ENCODE data around the gene MYRIP. TPM values are rescaled to one million over a fixed set of nuclear protein-coding genes. Genes with fewer than 3 reads are reported as not detected.
"Not testable (repeated sequence)": the region's sequence is repeated elsewhere in the genome, so short reads cannot be mapped to it uniquely, and the experiment has no call there.

Gene MYRIP
- total and polyA plus RNA-seq, 8 donors = 0.29 to 1.9 (median 0.57) TPM

DNA sequence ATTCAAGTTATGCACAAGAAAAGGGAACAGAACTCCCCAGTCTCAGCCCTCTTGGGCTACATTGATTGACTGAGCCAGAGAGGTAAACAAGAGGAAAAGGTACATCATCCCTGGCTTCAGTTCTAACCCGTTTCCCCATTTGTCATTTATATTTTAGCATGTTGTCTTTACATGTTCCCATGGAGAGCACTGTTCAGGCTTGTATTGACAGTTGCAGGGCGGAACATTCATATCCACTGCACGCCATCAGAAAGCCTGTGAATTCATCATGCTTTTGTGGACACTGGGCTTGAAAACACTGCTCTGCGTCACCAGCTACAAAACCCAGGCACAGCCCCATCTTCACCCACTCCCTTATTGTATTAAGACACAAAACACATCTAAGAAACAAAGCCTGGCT is 259.2 kb downstream of the MYRIP start:
- intact Hi-C loops (cut with DNase I) = no loop called here
- H3K4me3 ChIP-seq = no peak overlapping the region
- H3K36me3 ChIP-seq = no peaks in the 10 kb centered on the region
- TF ChIP-seq, protein P1, sequence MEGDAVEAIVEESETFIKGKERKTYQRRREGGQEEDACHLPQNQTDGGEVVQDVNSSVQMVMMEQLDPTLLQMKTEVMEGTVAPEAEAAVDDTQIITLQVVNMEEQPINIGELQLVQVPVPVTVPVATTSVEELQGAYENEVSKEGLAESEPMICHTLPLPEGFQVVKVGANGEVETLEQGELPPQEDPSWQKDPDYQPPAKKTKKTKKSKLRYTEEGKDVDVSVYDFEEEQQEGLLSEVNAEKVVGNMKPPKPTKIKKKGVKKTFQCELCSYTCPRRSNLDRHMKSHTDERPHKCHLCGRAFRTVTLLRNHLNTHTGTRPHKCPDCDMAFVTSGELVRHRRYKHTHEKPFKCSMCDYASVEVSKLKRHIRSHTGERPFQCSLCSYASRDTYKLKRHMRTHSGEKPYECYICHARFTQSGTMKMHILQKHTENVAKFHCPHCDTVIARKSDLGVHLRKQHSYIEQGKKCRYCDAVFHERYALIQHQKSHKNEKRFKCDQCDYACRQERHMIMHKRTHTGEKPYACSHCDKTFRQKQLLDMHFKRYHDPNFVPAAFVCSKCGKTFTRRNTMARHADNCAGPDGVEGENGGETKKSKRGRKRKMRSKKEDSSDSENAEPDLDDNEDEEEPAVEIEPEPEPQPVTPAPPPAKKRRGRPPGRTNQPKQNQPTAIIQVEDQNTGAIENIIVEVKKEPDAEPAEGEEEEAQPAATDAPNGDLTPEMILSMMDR (IDR thresholded peaks at IDR 0.05) = no peak
- H3K27me3 ChIP-seq = no peaks in the 10 kb centered on the region
- DNase-seq (no peak), ATAC-seq (no peak)
- H3K9me3 ChIP-seq = no peaks in the 10 kb centered on the region
- H3K27ac ChIP-seq = no peak overlapping the region
- no peaks in the 10 kb centered on the region for H3K4me1 ChIP-seq

DNA sequence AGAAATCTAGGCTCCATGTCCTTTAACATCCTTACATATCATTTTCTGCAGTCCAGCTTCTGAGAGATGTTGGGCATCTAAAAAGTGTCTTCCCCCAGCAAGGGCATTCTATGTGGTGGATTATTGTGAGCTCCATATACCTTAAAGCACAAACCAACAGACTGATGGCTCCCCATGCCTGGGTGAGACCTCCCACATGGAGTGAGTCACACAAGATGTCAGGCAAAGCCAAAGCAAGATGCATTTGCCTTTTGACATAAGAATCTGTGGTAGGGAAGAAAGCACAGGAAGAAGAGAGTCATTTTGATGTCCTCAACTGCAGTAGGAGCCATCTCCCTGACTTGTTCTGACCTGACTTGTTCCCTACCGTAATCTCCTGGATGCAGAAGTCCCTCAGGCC is 261.4 kb downstream of the MYRIP start:
- intact Hi-C loops (cut with DNase I) = no loop called here
- no peak for ATAC-seq
- Histone ChIP-seq H3K4me1 (no peaks in the 10 kb centered on the region), H3K4me3 (no peak overlapping the region), H3K27me3 (no peaks in the 10 kb centered on the region), H3K9me3 (no peaks in the 10 kb centered on the region), H3K36me3 (no peaks in the 10 kb centered on the region), H3K27ac (no peak overlapping the region)
- TF ChIP-seq, protein P1 (IDR thresholded peaks at IDR 0.05) = no peak
- no peak for DNase-seq

DNA sequence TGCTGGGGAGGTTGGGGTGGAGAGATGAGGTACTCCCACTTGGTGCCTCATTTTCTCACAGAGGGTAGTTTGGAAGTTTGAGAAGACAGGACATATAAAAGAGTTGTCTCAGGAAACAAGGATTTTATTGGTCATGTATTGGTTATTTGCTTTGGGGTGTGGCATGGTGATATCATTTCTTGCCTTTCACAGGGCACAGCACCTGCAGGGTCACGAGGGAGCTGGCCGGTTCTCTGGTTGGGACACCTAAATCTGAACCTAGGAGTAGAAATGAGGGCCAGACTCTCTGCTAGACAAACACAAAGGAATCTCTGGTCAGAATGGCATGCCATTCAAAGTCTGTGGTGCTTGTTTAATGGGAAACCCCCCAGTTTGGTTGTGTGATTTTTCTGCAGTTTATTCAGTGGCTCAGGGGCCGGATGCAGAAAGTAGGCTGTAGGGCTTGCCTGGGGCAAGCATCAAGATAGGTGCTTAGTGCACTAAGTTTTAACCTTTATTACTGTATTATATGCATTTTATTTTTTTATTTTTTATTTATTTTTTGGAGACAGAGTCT is 262.4 kb downstream of the MYRIP start:
- DNase-seq = no peak
- Histone ChIP-seq H3K4me3 (no peak overlapping the region), H3K27ac (no peak overlapping the region), H3K36me3 (no peaks in the 10 kb centered on the region), H3K4me1 (no peaks in the 10 kb centered on the region), H3K9me3 (no peaks in the 10 kb centered on the region), H3K27me3 (no peaks in the 10 kb centered on the region)
- TF ChIP-seq, protein P1 (IDR thresholded peaks at IDR 0.05) = no peak
- intact Hi-C loops (cut with DNase I) = no loop called here
- no peak for ATAC-seq

DNA sequence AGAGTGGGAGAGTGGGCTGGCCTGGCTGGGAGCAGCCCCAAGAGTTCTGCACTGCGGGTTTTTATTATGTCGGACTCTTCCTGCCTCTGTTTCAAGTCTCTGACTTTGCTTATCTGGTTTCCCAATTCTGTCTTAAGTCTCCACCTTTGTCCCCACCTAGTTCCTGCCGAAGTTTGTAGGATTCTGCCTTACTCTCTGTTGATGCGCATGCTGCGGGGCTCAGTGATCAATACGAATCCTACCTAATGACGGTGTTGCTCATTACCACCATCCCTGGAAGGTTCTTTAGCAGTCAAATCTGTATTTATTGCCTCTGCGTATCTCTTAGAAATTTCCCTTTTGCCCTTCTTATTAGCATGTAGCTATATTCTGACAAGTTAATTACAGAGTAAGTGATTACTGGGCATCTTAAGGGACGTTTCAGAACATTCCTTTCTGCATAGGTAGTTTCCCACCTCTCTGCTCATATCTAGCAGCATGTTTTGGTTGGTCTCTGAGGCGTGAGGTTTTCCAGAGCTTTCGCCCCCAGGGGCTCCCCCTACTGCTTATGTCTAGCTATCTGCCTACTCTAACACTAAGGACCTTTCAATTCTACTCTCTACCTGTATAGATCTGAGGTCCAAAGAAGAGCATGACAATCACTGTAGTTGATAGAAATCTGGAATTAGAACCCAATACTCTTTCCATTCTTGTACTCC is 264.1 kb downstream of the MYRIP start:
- no peaks in the 10 kb centered on the region for H3K36me3 ChIP-seq
- intact Hi-C loops (cut with DNase I) = no loop called here
- no peaks in the 10 kb centered on the region for H3K4me1 ChIP-seq
- no peak for ATAC-seq
- H3K27ac ChIP-seq = no peak overlapping the region
- H3K27me3 ChIP-seq = no peaks in the 10 kb centered on the region
- no peak overlapping the region for H3K4me3 ChIP-seq
- TF ChIP-seq, protein P1 (IDR thresholded peaks at IDR 0.05) = no peak
- no peak for DNase-seq
- H3K9me3 ChIP-seq = no peaks in the 10 kb centered on the region

DNA sequence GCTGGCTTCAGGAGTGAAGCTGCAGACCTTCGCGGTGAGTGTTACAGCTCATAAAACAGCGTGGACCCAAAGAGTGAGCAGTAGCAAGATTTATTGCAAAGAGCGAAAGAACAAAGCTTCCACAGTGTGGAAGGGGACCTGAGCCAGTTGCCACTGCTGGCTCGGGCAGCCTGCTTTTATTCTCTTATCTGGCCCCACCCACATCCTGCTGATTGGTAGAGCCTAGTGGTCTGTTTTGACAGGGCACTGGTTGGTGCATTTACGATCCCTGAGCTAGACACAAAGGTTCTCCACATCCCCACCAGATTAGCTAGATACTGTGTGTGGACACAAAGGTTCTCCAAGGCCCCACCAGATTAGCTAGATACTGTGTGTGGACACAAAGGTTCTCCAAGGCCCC is 267.7 kb downstream of the MYRIP start:
- ATAC-seq; intact Hi-C loops (cut with DNase I); H3K27ac ChIP-seq; H3K36me3 ChIP-seq; H3K27me3 ChIP-seq; DNase-seq; H3K9me3 ChIP-seq; H3K4me1 ChIP-seq; H3K4me3 ChIP-seq: not testable (repeated sequence)

DNA sequence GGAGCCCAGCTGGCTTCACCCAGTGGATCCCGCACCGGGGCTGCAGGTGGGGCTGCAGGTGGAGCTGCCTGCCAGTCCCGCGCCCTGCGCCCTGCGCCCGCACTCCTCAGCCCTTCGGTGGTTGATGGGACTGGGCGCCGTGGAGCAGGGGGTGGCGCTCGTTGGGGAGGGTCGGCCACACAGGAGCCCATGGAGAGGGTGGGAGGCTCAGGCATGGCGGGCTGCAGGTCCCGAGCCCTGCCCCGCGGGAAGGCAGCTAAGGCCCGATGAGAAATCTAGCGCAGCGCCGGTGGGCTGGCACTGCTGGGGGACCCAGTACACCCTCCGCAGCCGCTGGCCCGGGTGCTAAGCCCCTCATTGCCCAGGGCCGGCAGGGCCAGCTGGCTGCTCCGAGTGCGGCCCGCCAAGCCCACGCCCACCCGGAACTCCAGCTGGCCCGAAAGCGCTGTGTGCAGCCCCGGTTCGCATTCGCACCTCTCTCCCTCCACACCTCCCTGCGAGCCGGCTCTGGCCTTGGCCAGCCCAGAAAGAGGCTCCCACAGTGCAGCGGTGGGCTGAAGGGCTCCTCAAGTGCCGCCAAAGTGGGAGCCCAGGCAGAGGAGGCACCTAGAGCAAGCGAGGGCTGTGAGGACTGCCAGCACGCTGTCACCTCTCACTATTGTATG is 268.6 kb downstream of the MYRIP start:
- peak in 1 of 4 donors; percentile 69 for DNase-seq

More for the DNA sequence above, 268.6 kb downstream of the MYRIP start:
- H3K36me3 ChIP-seq; H3K27ac ChIP-seq; H3K9me3 ChIP-seq; H3K4me3 ChIP-seq; H3K4me1 ChIP-seq; intact Hi-C loops (cut with DNase I); H3K27me3 ChIP-seq; ATAC-seq: not testable (repeated sequence)
